ENCODE results near the gene HOXA7.

- TF ChIP-seq CTCF (IDR thresholded peaks at IDR 0.05) (no peak), EP300 (IDR thresholded peaks at IDR 0.05) (no peak)
Observed at GRCh38 chr7:27121684-27122076, 34.8 kb downstream of the HOXA7 start.
